Astrocyte (in vitro differentiated cells and primary cell): ENCODE measurements around the gene SMPDL3B.

Source experiments
- EZH2 ChIP-seq: IDR thresholded peaks from 2 replicates; pipeline ENCODE4 v1.6.1; 2012; ENCODE audit warnings: mild to moderate bottlenecking, low read length, inconsistent platforms; ENCODE audit not compliant: insufficient read depth
- TF ChIP-seq, protein P1 (sequence below): IDR thresholded peaks from 2 replicates; pipeline ENCODE4 v1.5.1; 2011; ENCODE audit warnings: low read depth, mild to moderate bottlenecking, inconsistent platforms, low read length, moderate library complexity; ENCODE audit not compliant: insufficient read depth

GRCh38 chr1:27956761-27957160, 22.0 kb downstream of the SMPDL3B start:
- TF ChIP-seq, protein P1, sequence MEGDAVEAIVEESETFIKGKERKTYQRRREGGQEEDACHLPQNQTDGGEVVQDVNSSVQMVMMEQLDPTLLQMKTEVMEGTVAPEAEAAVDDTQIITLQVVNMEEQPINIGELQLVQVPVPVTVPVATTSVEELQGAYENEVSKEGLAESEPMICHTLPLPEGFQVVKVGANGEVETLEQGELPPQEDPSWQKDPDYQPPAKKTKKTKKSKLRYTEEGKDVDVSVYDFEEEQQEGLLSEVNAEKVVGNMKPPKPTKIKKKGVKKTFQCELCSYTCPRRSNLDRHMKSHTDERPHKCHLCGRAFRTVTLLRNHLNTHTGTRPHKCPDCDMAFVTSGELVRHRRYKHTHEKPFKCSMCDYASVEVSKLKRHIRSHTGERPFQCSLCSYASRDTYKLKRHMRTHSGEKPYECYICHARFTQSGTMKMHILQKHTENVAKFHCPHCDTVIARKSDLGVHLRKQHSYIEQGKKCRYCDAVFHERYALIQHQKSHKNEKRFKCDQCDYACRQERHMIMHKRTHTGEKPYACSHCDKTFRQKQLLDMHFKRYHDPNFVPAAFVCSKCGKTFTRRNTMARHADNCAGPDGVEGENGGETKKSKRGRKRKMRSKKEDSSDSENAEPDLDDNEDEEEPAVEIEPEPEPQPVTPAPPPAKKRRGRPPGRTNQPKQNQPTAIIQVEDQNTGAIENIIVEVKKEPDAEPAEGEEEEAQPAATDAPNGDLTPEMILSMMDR: no peak
- no peak for TF ChIP-seq EZH2
